ENCODE results near the gene TMED10.
"Not testable (repeated sequence)": the region's sequence is repeated elsewhere in the genome, so short reads cannot be mapped to it uniquely, and the experiment has no call there.

TMED10 gene

GRCh38 chr14:75156111-75156510 is 20.3 kb downstream of the TMED10 start:
- DNase-seq = no peak

GRCh38 chr14:75155169-75155568 is 21.2 kb downstream of the TMED10 start:
- no peak for DNase-seq

- DNase-seq = no peak
Observed at GRCh38 chr14:75153295-75153694, 23.1 kb downstream of the TMED10 start.

GRCh38 chr14:75151851-75152250 is 24.6 kb downstream of the TMED10 start:
- no peak for DNase-seq

GRCh38 chr14:75150637-75151036 is 25.8 kb downstream of the TMED10 start:
- not testable (repeated sequence) for DNase-seq

- no peak for DNase-seq
Observed at GRCh38 chr14:75150150-75150549, 26.3 kb downstream of the TMED10 start.

GRCh38 chr14:75147423-75148071 is 28.9 kb downstream of the TMED10 start:
- DNase-seq = no peak

GRCh38 chr14:75144944-75145343 is 31.5 kb downstream of the TMED10 start:
- DNase-seq = no peak

- DNase-seq = no peak
Observed at GRCh38 chr14:75143761-75144527, 32.5 kb downstream of the TMED10 start.

GRCh38 chr14:75142494-75142893 is 33.9 kb downstream of the TMED10 start:
- no peak for DNase-seq

- DNase-seq = no peak
Observed at GRCh38 chr14:75141967-75142366, 34.4 kb downstream of the TMED10 start.

- no peak for DNase-seq
Observed at GRCh38 chr14:75141062-75141461, 35.4 kb downstream of the TMED10 start.

GRCh38 chr14:75140620-75141019 is 35.8 kb downstream of the TMED10 start:
- no peak for DNase-seq

- no peak for DNase-seq
Observed at GRCh38 chr14:75139185-75139584, 37.2 kb downstream of the TMED10 start.

- no peak for DNase-seq
Observed at GRCh38 chr14:75138492-75138891, 37.9 kb downstream of the TMED10 start.

- DNase-seq = no peak
Observed at GRCh38 chr14:75134644-75135043, 41.8 kb downstream of the TMED10 start.

- DNase-seq = no peak
Observed at GRCh38 chr14:75133597-75133996, 42.8 kb downstream of the TMED10 start.

GRCh38 chr14:75132382-75133086 is 43.9 kb downstream of the TMED10 start:
- peak; percentile 41 for DNase-seq

GRCh38 chr14:75128596-75128990 is 47.8 kb downstream of the TMED10 start:
- no peak for DNase-seq

GRCh38 chr14:75127903-75128595 is 48.4 kb downstream of the TMED10 start:
- DNase-seq = no peak

- not testable (repeated sequence) for DNase-seq
Observed at GRCh38 chr14:75127474-75127820, 49.0 kb downstream of the TMED10 start.

GRCh38 chr14:75126679-75127473 is 49.5 kb downstream of the TMED10 start, which contains the start of gene NEK9:
Gene NEK9, minus strand, starts transcription at chr14:75127048. Its CDS starts 127 bp downstream, at chr14:75126921.
- peak; percentile 51 for DNase-seq
